Progenitor cell of endocrine pancreas (in vitro differentiated cells): ENCODE measurements around the gene CTNNA1. TPM values are rescaled to one million over a fixed set of nuclear protein-coding genes. Genes with fewer than 3 reads are reported as not detected.

ENCODE experiments used
- DNase-seq: peaks from one replicate; pipeline ENCODE4 v3.0.0; 2021; ENCODE audit warnings: low spot score; ENCODE audit not compliant: unreplicated experiment
- H3K27ac Mint-ChIP-seq: 2 replicates; pipeline ENCODE4 v1.8.0; 2021; ENCODE audit warnings: mild to moderate bottlenecking, moderate library complexity, mixed read lengths
- H3K27me3 Mint-ChIP-seq: 2 replicates; pipeline ENCODE4 v1.8.0; 2021; ENCODE audit warnings: mixed read lengths
- H3K36me3 Mint-ChIP-seq: 2 replicates; pipeline ENCODE4 v1.8.0; 2022; ENCODE audit warnings: mixed read lengths; ENCODE audit not compliant: insufficient read depth
- H3K4me1 Mint-ChIP-seq: 2 replicates; pipeline ENCODE4 v1.8.0; 2021; ENCODE audit warnings: low read depth, mixed read lengths
- H3K4me3 Mint-ChIP-seq: 2 replicates; pipeline ENCODE4 v1.8.0; 2021; ENCODE audit warnings: low read depth, mild to moderate bottlenecking, moderate library complexity, mixed read lengths
- H3K9me3 Mint-ChIP-seq: 2 replicates; pipeline ENCODE4 v1.8.0; 2021; ENCODE audit warnings: low read depth, mixed read lengths
- CTCF ChIP-seq: fragments of 200-600 bp; sonication (generic); IDR thresholded peaks from one replicate; pipeline ENCODE4 v1.5.0; 2021; ENCODE audit warnings: antibody characterized with exemption, mild to moderate bottlenecking; ENCODE audit not compliant: unreplicated experiment
- total RNA-seq: library from RNA; stranded (reverse); gene quantifications from 2 replicates; pipeline ENCODE4 v1.2.1, GENCODE V29; 2021

Gene CTNNA1
- total RNA-seq, 1 donor from 2014 or later, result 394 TPM

- Mint-ChIP-seq H3K4me3 (no peak overlapping the region), H3K9me3 (no peaks in the 10 kb centered on the region), H3K27me3 (no peaks in the 10 kb centered on the region), H3K4me1 (no peaks in the 10 kb centered on the region), H3K27ac (no peak overlapping the region), H3K36me3 (peaks cover 15% of the 10 kb centered on the region)
- no peak for TF ChIP-seq CTCF
- no peak for DNase-seq
These were observed 157.4 kb downstream of the CTNNA1 start for GRCh38 chr5:138910546-138911185.

DNA sequence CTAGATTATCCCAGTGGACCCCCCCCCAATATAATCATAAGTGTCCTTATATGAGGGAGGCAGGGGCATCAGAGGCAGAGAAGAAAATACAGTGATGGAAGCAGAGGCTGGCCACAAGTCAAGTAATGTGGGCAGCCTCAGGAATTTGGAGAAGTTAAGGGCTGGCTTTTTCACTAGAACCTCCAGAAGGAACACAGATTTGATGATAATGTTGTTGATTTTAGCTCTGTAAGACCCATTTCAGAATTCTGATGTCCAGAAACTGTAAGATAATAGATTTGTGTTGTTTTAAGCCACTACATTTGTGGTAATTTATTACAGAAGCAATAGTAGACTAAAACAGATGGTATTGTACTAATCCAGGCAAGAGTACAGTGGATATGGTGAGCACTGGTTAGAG is 158.2 kb downstream of the CTNNA1 start:
- Mint-ChIP-seq H3K9me3 (no peaks in the 10 kb centered on the region), H3K36me3 (peaks cover 18% of the 10 kb centered on the region), H3K4me1 (no peaks in the 10 kb centered on the region), H3K27me3 (no peaks in the 10 kb centered on the region), H3K4me3 (no peak overlapping the region), H3K27ac (no peak overlapping the region)
- no peak for DNase-seq
- TF ChIP-seq CTCF, result no peak

- Mint-ChIP-seq H3K27ac (peak overlapping the region; percentile 23), H3K27me3 (no peaks in the 10 kb centered on the region), H3K9me3 (no peaks in the 10 kb centered on the region), H3K4me1 (no peaks in the 10 kb centered on the region), H3K36me3 (peaks cover 18% of the 10 kb centered on the region), H3K4me3 (no peak overlapping the region)
- no peak for DNase-seq
- TF ChIP-seq CTCF, result no peak
These were observed 158.9 kb downstream of the CTNNA1 start for GRCh38 chr5:138912093-138912492.

DNA sequence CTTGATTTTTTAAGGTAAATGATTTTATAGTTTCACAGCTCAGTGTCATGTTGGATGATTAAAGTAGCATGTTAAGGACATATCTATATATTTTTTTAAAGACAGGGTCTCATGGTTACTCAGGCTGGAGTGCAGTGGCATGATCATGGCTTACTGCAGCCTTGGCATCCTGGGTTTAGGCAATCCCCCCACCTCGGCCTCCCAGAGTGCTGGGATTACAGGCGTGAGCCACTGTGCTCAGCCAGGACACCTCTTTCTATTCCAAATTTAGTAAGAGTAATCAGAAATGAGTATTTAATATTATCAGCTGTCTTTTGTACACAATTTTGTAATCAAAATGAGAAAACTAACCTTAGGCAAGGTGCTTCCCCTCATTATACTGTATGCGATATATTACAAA is 160.5 kb downstream of the CTNNA1 start:
- no peak for DNase-seq
- Mint-ChIP-seq H3K4me1 (no peaks in the 10 kb centered on the region), H3K4me3 (no peak overlapping the region), H3K27ac (no peak overlapping the region), H3K9me3 (no peaks in the 10 kb centered on the region), H3K27me3 (no peaks in the 10 kb centered on the region), H3K36me3 (peaks cover 18% of the 10 kb centered on the region)
- no peak for TF ChIP-seq CTCF

GRCh38 chr5:138914338-138914737 is 161.1 kb downstream of the CTNNA1 start:
- peaks cover 22% of the 10 kb centered on the region for H3K36me3 Mint-ChIP-seq
- no peaks in the 10 kb centered on the region for H3K4me1 Mint-ChIP-seq
- no peaks in the 10 kb centered on the region for H3K9me3 Mint-ChIP-seq
- no peak overlapping the region for H3K27ac Mint-ChIP-seq
- TF ChIP-seq CTCF, result no peak
- no peak for DNase-seq
- no peak overlapping the region for H3K4me3 Mint-ChIP-seq
- H3K27me3 Mint-ChIP-seq, result no peaks in the 10 kb centered on the region
